Limb (tissue), 2 donors: ENCODE measurements around the gene INPP5A.
"Not testable (repeated sequence)": the region's sequence is repeated elsewhere in the genome, so short reads cannot be mapped to it uniquely, and the experiment has no call there.

Experiments
- DNase-seq, 2 donors: peaks; one replicate each; pipeline ENCODE4 v3.0.0-alpha.2; 2016; ENCODE audit errors: extremely low spot score in 2 of 2

INPP5A gene

GRCh38 chr10:132735341-132735775 lies 197.8 kb downstream of the INPP5A start:
- DNase-seq, result no peak

- DNase-seq, result no peak
Observed at GRCh38 chr10:132735923-132736391, 198.4 kb downstream of the INPP5A start.

- no peak for DNase-seq
Observed at GRCh38 chr10:132737390-132738048, 199.9 kb downstream of the INPP5A start.

DNA sequence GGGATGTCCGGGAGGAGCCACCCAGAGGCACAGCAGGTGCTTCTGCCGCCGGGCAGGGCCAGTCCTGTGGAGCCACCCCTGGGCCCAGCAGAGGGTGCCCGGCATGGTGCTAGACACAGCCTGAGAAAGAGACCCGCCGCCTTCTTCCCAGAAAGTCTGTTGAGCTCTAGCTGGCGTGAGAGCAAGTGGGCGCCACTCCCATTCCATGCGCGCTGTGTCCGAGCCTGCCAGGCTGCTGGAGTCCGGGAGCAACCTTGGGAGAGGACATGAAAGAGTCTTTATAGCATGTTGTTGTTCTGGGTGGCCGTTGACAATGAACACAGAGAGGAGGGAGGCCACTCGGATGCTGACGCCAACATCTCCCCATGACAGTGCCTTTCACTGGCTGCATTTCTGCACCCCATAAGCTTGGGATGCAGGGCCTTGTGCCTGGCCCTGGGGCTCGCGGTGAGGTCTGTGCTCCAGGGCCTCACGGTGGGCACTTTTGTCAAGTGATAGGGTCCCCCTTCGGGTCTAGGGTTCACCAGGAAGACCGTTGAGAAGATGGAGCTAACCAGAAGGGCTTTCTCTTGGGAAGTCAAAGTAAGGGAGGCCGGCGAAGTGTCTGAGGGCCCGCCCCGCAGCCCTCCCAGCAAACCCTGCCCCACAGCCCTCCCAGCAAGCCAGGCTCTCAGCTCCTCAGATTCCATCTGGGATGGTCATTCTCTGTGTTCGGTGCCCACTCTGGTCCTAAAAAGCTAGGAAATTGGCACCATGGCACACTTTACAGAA lies 201.1 kb downstream of the INPP5A start:
- no peak for DNase-seq

GRCh38 chr10:132739225-132739613 lies 201.6 kb downstream of the INPP5A start:
- no peak for DNase-seq

DNA sequence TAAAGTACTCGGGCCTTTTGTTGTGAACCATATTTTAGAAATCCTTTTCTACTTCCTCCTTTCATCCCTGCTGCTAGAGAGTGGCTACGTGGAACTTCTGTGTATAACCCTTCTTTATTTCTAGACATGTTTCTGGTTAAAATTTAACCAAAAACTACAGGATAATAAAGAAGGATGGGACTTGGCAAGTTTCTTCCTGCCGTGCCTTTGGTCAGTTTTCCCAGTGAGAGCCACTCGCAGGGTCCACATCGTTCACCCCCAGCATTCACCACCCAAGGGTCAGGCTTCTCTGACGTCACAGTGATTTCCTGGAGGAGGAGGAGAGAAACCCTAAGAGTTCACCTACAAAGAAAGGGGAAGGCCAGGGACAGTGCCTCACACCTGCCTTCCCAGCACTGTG lies 203.0 kb downstream of the INPP5A start:
- DNase-seq, result no peak

DNA sequence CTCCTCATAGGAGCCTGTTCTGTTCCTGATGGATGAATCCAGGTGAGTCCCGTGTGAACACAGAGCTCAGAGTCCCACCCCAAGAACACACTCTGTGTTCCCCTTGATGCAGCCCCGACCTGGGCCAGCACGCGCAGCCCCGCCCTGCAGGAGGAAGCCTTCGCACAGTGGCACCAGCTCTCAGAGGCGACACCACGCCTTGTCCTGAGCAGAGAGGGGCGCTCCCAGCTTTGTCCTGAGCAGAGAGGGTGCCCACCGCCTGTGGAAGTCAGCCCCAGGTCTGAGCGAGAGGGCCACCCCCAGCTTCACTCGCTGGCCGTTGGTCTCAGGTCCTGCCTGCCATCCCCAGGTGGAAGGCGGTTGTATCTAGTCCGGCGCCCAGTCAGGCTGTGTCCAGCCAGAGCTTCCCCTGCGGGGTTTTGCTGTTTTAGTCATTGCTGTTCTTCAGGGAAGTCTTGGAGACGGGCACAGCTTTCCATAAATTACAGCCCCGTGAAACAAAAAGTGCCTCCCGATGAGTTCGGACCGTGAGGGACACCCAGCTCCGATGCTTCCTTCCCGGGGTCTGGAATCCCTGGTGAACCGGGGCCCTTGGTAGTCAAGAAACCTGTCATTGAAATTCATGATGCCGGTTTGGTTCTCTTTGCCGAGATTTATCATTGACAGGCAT lies 204.7 kb downstream of the INPP5A start:
- DNase-seq, result no peak

- DNase-seq, result no peak
Observed at GRCh38 chr10:132742837-132743194, 205.2 kb downstream of the INPP5A start.

- DNase-seq, result not testable (repeated sequence)
Observed at GRCh38 chr10:132743196-132743924, 205.8 kb downstream of the INPP5A start.

DNA sequence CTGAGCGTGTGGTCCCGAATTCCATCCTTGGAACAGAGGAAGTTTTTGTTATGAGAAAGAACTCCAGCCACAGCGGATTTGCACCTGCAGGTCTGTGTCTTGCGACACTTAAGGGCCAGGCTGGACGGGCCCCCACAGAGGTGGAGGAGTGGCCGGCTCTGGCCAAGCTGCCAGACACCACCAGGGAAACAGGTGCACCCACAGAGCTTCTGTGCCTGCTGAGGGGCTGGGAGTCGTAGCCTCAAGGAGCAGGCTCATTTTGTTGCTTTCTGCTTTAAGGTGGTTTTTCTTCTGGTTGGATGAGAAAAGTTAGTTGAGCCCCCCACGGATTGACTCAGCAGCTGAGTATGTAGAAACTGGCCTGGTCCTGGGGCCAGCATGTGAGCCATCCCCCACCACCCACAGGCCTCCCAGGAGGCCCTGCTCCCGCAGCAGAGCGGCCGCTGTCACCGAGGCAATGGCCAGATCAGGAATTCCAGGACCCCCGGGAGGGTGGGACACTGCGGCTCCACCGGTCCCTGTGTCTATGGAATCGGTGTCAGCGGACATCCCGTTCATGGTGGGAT lies 206.4 kb downstream of the INPP5A start:
- DNase-seq, result no peak

- DNase-seq, result no peak
Observed at GRCh38 chr10:132744839-132745238, 207.3 kb downstream of the INPP5A start.

DNA sequence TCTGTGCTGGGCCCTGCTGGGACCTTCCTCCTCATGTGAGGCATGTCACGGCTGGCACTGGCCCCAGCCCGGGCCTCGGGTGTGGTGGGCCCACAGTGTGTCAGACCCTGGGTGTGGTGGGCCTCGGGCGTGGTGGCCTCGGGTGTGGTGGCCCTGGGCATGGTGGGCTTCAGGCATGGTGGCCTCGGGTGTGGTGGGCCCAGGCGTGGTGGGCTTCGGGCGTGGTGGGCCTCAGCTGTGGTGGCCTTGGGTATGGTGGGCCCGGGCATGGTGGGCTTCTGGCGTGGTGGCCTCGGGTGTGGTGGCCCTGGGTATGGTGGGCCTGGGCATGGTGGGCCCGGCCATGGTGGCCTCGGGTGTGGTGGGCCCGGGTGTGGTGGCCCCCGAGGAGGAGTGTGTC lies 207.9 kb downstream of the INPP5A start:
- DNase-seq, result no peak

- no peak for DNase-seq
Observed at GRCh38 chr10:132745971-132746370, 208.4 kb downstream of the INPP5A start.

- no peak for DNase-seq
Observed at GRCh38 chr10:132746386-132746785, 208.8 kb downstream of the INPP5A start.

DNA sequence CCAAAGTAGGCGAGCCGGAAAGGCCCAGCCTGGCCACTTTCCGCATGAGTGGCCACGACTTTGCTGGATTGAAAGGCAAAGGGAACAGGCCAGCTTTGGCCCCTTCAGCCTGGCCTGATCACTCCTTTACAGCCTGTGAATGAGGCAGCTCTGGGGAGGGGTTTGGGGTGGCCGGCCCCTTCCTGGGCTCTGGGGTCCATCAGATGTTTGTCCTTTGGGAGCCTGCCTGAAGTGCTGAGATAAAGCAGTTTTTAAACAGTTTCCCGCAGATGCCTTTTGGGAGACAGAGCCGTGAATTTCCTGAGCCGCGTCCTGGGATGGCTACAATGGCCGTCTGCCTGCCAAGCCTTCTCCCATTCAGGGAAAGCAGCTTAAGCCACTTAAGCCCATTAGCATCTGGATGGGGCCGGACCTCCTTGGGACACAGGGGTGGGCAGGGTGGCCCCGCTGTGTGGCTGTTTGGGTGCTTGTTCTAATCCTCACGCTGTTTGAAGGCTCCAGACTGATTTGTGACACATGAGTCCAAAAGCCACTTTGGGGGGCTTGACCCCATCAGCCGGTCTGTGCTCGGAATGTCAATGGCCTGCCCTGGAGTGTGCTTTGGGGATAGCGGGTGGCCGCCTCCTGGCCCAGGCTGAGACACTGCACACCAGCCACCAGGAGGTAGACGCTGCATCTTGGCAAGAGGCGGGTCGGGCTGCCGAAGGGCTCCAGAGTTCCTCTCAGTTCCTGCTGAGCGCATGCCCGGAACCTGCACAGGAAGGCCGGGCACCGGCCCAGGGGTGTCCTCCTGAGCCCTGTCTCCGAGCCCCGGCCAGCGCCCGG lies 209.4 kb downstream of the INPP5A start:
- no peak for DNase-seq

DNA sequence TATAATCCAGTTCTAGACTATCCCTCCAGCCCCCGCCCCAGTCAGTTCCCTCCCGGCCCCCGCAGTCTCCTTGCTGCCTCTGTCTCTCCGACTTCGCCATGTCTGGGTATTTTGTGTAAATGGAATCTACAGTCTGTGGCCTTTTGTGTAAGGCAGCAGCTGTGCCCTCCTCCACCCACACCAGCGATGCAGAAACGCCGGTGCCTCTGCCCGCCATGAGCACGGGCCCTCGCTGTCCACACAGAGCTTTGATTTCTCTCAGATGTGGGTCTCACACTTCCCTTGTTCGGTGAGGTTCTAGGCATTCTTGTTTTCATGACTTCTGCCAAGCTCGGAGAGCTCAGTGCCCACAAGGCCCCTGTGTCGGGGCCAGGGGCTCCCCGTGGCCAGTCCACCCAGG lies 210.5 kb downstream of the INPP5A start:
- DNase-seq, result no peak

DNA sequence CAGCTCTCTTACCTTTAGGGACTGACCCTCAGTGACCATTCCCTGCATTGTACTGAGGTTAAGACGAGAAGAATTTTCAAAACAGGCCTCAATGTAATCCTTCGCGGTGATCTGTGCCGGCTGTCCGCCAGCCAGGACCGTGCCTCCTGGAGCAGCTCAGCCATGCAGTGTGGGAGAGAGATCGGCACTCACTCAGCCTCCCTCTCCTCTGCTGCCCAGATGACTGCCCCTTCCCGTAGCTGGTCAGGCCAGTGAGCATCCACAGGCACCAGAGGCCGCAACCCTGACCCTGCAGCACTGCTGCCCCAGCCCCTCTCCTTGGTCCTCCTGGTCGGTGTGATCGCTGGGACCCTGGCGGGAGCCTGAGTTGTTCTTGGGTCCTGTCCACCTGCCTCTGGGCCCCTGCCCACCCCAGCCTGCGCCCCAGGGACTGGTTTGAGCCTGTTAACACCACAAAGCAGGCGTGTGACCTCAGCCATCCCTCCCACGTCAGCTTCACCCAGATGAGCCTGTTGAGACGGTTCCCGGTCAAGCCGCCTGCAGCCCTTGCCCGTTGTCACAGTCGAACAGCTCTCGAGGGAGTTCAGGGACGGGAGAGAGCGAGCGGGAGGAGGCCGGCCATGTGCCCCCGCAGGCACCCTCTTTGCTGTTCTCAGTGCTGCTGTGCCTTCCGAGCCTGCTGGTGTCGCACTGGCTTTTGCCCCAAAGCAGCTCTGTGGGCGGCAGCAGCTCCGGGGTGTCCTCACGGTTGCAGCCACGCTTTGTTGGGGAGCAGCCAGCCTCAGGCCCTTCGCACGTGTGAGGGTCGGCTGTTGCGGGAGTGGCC lies 211.2 kb downstream of the INPP5A start:
- no peak for DNase-seq

DNA sequence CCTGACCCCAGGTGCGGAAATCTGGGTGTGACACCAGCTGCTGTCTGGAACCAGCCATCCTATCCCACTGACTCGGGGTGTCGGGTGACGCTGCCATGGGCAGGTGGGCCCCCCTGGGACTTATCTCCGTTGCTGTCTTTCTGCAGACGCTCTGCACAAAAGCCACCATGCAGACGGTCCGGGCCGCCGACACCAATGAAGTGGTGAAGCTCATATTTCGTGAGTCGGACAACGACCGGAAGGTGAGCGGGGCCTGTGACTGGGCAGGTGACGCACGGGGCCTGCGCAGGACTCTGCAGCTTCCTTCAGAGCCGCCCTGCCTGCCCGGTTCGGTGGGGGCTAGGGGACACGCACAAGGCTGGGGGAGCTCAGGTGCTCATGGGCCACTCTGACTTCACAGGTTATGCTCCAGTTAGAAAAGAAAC lies 211.8 kb downstream of the INPP5A start:
- DNase-seq, result no peak

GRCh38 chr10:132750936-132751335 lies 213.3 kb downstream of the INPP5A start:
- no peak for DNase-seq

DNA sequence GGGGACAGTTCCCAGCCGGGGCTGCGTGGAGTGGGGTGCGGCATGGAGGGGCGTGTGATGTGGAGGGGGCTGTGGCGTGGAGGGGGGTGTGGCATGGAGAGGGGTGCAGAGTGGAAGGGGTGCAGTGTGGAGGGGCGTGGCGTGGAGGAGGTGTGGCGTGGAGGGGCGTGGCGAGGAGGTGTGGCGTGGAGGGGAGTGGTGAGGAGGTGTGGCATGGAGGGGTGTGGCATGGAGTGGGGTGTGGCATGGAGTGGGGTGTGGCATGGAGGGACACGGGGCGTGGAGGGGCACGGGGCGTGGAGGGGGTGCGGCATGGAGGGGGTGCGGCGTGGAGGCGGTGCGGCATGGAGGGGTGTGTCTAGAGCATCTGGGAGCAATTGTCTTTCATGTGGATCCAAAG lies 214.8 kb downstream of the INPP5A start:
- no peak for DNase-seq
